Daoy (cell line): ENCODE results near the gene ZC3H12A. TPM values are rescaled to one million over a fixed set of nuclear protein-coding genes. Genes with fewer than 3 reads are reported as not detected.

ENCODE experiments used
- DNase-seq: peaks from one replicate; pipeline ENCODE4 v3.0.0-alpha.2; 2015; ENCODE audit warnings: low read depth
- total RNA-seq: library from RNA; depleted of rRNA; stranded (reverse); fragments of >200 nt; shearing (Covaris generic); gene quantifications from 2 replicates; pipeline ENCODE4 v1.2.3, GENCODE V29; 2014

The ZC3H12A gene
- total RNA-seq, 1 experiment from 2014 or later = 18.1 TPM

- DNase-seq = peak; percentile 72
These were observed 4.5 kb downstream of the ZC3H12A start for GRCh38 chr1:37478890-37479254.

GRCh38 chr1:37479255-37480124 is 5.1 kb downstream of the ZC3H12A start:
- DNase-seq = peak; percentile 97

- no peak for DNase-seq
These were observed 5.7 kb downstream of the ZC3H12A start for GRCh38 chr1:37480125-37480466.

GRCh38 chr1:37480581-37481288 is 6.4 kb downstream of the ZC3H12A start:
- no peak for DNase-seq

- peak; percentile 19 for DNase-seq
These were observed 7.1 kb downstream of the ZC3H12A start for GRCh38 chr1:37481289-37482003.

GRCh38 chr1:37482004-37482785 is 7.8 kb downstream of the ZC3H12A start:
- no peak for DNase-seq

GRCh38 chr1:37482796-37483744 is 8.7 kb downstream of the ZC3H12A start:
- no peak for DNase-seq

- no peak for DNase-seq
These were observed 9.4 kb downstream of the ZC3H12A start for GRCh38 chr1:37483785-37484184.

- DNase-seq = no peak
These were observed 10.1 kb downstream of the ZC3H12A start for GRCh38 chr1:37484325-37485051.

- DNase-seq = peak; percentile 25
These were observed 11.7 kb downstream of the ZC3H12A start for GRCh38 chr1:37485902-37486679.

GRCh38 chr1:37486680-37487618 is 12.6 kb downstream of the ZC3H12A start:
- peak; percentile 80 for DNase-seq

- no peak for DNase-seq
These were observed 13.2 kb downstream of the ZC3H12A start for GRCh38 chr1:37487619-37487984.

- DNase-seq = no peak
These were observed 19.1 kb downstream of the ZC3H12A start for GRCh38 chr1:37493336-37494098.

- no peak for DNase-seq
These were observed 21.5 kb downstream of the ZC3H12A start for GRCh38 chr1:37495875-37496274.

GRCh38 chr1:37497832-37498231 is 23.5 kb downstream of the ZC3H12A start:
- no peak for DNase-seq

- peak; percentile 42 for DNase-seq
These were observed 24.7 kb downstream of the ZC3H12A start for GRCh38 chr1:37498872-37499617.
